Stimulated activated CD8-positive, alpha-beta memory T cell treated with anti-CD3 and anti-CD28 coated beads, Interleukin-15, amount 100 ng/mL, for 1 hour (primary cell): ENCODE results near the gene C11orf58.

Experiments
- DNase-seq: peaks from one replicate; pipeline ENCODE4 v3.0.0-alpha.2; 2020; ENCODE audit warnings: low read depth

C11orf58 gene

GRCh38 chr11:16738193-16738946 is at the start of gene C11orf58:
C11orf58 (plus strand) TSS chr11:16738647; CDS start chr11:16738779, 132 bp downstream.
- DNase-seq: peak; percentile 93

- DNase-seq: no peak
Measured at GRCh38 chr11:16690086-16690485, 48.4 kb upstream of the C11orf58 start.

GRCh38 chr11:16703795-16704194 is 34.7 kb upstream of the C11orf58 start:
- DNase-seq: no peak

- no peak for DNase-seq
Measured at GRCh38 chr11:16713594-16713993, 24.9 kb upstream of the C11orf58 start.

GRCh38 chr11:16722581-16723344 is 15.7 kb upstream of the C11orf58 start:
- no peak for DNase-seq

- no peak for DNase-seq
Measured at GRCh38 chr11:16727806-16728205, 10.6 kb upstream of the C11orf58 start.

- no peak for DNase-seq
Measured at GRCh38 chr11:16737818-16738192, 642 bp upstream of the C11orf58 start.

- no peak for DNase-seq
Measured at GRCh38 chr11:16738947-16739815, 734 bp downstream of the C11orf58 start.

- DNase-seq: no peak
Measured at GRCh38 chr11:16741473-16741872, 3.0 kb downstream of the C11orf58 start.

- DNase-seq: no peak
Measured at GRCh38 chr11:16743478-16743877, 5.0 kb downstream of the C11orf58 start.

GRCh38 chr11:16744128-16744725 is 5.8 kb downstream of the C11orf58 start:
- no peak for DNase-seq

GRCh38 chr11:16745950-16746605 is 7.6 kb downstream of the C11orf58 start:
- DNase-seq: no peak

- DNase-seq: no peak
Measured at GRCh38 chr11:16749092-16749491, 10.6 kb downstream of the C11orf58 start.

GRCh38 chr11:16749666-16750065 is 11.2 kb downstream of the C11orf58 start:
- DNase-seq: no peak

GRCh38 chr11:16750417-16750816 is 12.0 kb downstream of the C11orf58 start:
- DNase-seq: no peak

GRCh38 chr11:16758382-16759024 is 20.1 kb downstream of the C11orf58 start:
- DNase-seq: no peak

- DNase-seq: no peak
Measured at GRCh38 chr11:16759857-16760508, 21.5 kb downstream of the C11orf58 start.

- DNase-seq: no peak
Measured at GRCh38 chr11:16763746-16764145, 25.3 kb downstream of the C11orf58 start.

GRCh38 chr11:16764888-16765287 is 26.4 kb downstream of the C11orf58 start:
- no peak for DNase-seq

- DNase-seq: no peak
Measured at GRCh38 chr11:16767137-16767536, 28.7 kb downstream of the C11orf58 start.
